ENCODE measurements around the gene ELMO3. TPM values are rescaled to one million over a fixed set of nuclear protein-coding genes. Genes with fewer than 3 reads are reported as not detected.

The ELMO3 gene
- total and polyA plus RNA-seq, 2 donors (not counting 3 experiments of a cell fraction or from before 2014, with no cell fraction given) = 3.9 to 5.7 TPM

DNA sequence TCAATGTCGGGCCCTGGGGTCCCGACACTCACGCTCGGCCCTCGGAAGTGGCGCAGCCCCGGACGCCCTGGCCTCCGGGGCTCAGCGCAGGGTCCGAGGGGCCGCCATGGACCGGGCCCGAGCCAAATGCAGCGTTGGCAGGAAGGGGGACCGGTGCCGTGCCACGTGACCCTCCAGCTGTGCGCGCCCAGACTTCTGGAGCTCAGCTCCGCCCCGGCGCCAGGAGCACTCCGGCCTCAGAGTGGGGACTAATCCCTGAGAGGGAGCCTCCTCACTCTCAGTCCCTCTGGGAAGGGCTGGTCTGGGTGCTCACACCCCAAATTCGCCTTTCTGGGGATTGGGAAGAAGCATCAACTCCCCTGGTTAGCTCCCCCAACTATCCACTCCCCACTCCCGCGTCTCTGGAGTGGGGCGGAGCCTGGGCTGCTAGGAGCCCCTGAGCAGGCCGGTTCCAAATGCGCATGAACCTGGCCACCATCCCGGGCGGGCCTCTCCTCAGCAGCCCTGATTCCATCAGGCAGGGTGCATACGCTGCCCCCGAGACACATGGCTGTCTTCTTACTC, 48.0 kb upstream of the ELMO3 start, which contains the start of gene B3GNT9:
Gene B3GNT9 (minus strand): TSS at position 166 of the 564 bp plus-strand sequence. CDS start 513 bp downstream, outside the sequence.
- H3K27me3 ChIP-seq (ENCODE audit: control insufficient read depth in 2 of 2, insufficient read depth in 2 of 2, low read length in 2 of 2) = peaks cover 0 to 7% of the 10 kb centered on the region in 2 experiments
- H3K4me3 ChIP-seq (replicated peaks in 1 of 3; ENCODE audit: insufficient read depth in 1 of 3, low read depth in 1 of 3, low read length in 3 of 3) = peak within 1 kb of the TSS; percentile 25 to 56 (median 30)
- DNase-seq (ENCODE audit: low read depth, low spot score) = peak; percentile 58
- H3K9me3 ChIP-seq (replicated peaks; ENCODE audit: control insufficient read depth, insufficient read depth, low read length) = no peaks in the 10 kb centered on the region
- no peaks in the 10 kb centered on the region for H4K20me1 ChIP-seq (replicated peaks; ENCODE audit: control insufficient read depth, extremely low read depth, insufficient read depth, low read length)
- FAIRE-seq = no peak
- peaks cover 0 to 15% of the 10 kb centered on the region in 2 experiments for H3K36me3 ChIP-seq (ENCODE audit: control insufficient read depth in 2 of 2, extremely low read depth in 1 of 2, insufficient read depth in 2 of 2, low read length in 2 of 2)
- peaks cover 3% of the 10 kb centered on the region for H3K4me1 ChIP-seq (ENCODE audit: control insufficient read depth, extremely low read depth, insufficient read depth, low read length)
- H3K4me2 ChIP-seq (ENCODE audit: insufficient read depth, low read length) = peak within 1 kb of the TSS; percentile 57
- no TSS peak for BruUV-seq (replicated peaks)
- CTCF ChIA-PET = interaction anchor here (1.0 to 8.2 kb wide), 7 partner anchors 21 to 197 kb away, joined by 3 to 302 read pairs (median 4); no protein-coding TSS in a partner anchor
- dilution Hi-C loops (cut with MboI; ENCODE audit: extremely low pct_ligation_motif_present, low sequenced_read_pairs) = no loop called here
- H3K9me1 ChIP-seq (replicated peaks; ENCODE audit: control insufficient read depth, extremely low read depth, insufficient read depth, low read length) = no peaks in the 10 kb centered on the region
- POLR2A ChIA-PET = no interaction called here
- intact Hi-C loops (cut with micrococcal nuclease) = no loop called here
- peak within 1 kb of the TSS; percentile 39 for H3K9ac ChIP-seq (replicated peaks; ENCODE audit: extremely low read depth, insufficient read depth, low read length)
- H3K79me2 ChIP-seq (ENCODE audit: control insufficient read depth, insufficient read depth, low read length) = no peaks in the 10 kb centered on the region
- peak within 1 kb of the TSS; percentile 87 for H2AFZ ChIP-seq (ENCODE audit: low read depth, low read length)
- no peak within 1 kb of the TSS for H3K27ac ChIP-seq (ENCODE audit: insufficient read depth, low read depth, low read length)
- TF ChIP-seq POLR2A (IDR thresholded peaks at IDR 0.05; ENCODE audit: low read depth, low read length) = no peak
- TF ChIP-seq EZH2 (IDR thresholded peaks at IDR 0.05; ENCODE audit: borderline replicate concordance, low read depth, low read length, severe bottlenecking) = peak; percentile 10
- TF ChIP-seq, protein P1, sequence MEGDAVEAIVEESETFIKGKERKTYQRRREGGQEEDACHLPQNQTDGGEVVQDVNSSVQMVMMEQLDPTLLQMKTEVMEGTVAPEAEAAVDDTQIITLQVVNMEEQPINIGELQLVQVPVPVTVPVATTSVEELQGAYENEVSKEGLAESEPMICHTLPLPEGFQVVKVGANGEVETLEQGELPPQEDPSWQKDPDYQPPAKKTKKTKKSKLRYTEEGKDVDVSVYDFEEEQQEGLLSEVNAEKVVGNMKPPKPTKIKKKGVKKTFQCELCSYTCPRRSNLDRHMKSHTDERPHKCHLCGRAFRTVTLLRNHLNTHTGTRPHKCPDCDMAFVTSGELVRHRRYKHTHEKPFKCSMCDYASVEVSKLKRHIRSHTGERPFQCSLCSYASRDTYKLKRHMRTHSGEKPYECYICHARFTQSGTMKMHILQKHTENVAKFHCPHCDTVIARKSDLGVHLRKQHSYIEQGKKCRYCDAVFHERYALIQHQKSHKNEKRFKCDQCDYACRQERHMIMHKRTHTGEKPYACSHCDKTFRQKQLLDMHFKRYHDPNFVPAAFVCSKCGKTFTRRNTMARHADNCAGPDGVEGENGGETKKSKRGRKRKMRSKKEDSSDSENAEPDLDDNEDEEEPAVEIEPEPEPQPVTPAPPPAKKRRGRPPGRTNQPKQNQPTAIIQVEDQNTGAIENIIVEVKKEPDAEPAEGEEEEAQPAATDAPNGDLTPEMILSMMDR (IDR thresholded peaks at IDR 0.05; ENCODE audit: extremely low read depth in 1 of 2, insufficient read depth in 1 of 2, low read depth in 1 of 2, low read length in 2 of 2) = no peak

GRCh38 chr16:67151431-67152097, 47.4 kb upstream of the ELMO3 start:
- H3K4me2 ChIP-seq (ENCODE audit: insufficient read depth, low read length) = no peak overlapping the region
- H3K36me3 ChIP-seq (ENCODE audit: control insufficient read depth in 2 of 2, extremely low read depth in 1 of 2, insufficient read depth in 2 of 2, low read length in 2 of 2) = peaks cover 0 to 9% of the 10 kb centered on the region in 2 experiments
- H3K4me1 ChIP-seq (ENCODE audit: control insufficient read depth, extremely low read depth, insufficient read depth, low read length) = peaks cover 3% of the 10 kb centered on the region
- no peaks in the 10 kb centered on the region for H3K9me1 ChIP-seq (replicated peaks; ENCODE audit: control insufficient read depth, extremely low read depth, insufficient read depth, low read length)
- H2AFZ ChIP-seq (ENCODE audit: low read depth, low read length) = no peak overlapping the region
- CTCF ChIA-PET = interaction anchor here (1.0 to 8.2 kb wide), 9 partner anchors 21 to 197 kb away, joined by 3 to 302 read pairs (median 3); partner anchors contain the start of gene CES3
- no peak overlapping the region for H3K4me3 ChIP-seq (replicated peaks in 1 of 3; ENCODE audit: insufficient read depth in 1 of 3, low read depth in 1 of 3, low read length in 3 of 3)
- POLR2A ChIA-PET = interaction anchor here (0.6 to 1.0 kb wide), 2 partner anchors 11 to 27 kb away, joined by 4 to 9 read pairs; no protein-coding TSS in a partner anchor
- TF ChIP-seq FOS (IDR thresholded peaks at IDR 0.05; ENCODE audit: borderline replicate concordance, insufficient read depth, low read length) (no peak), MAX (IDR thresholded peaks at IDR 0.05; ENCODE audit: insufficient read depth, insufficient read length) (no peak), JUN (IDR thresholded peaks at IDR 0.05; ENCODE audit: borderline replicate concordance, insufficient read depth, insufficient read length, low read depth) (no peak), POLR2A (IDR thresholded peaks at IDR 0.05; ENCODE audit: low read depth, low read length) (no peak), POLR2AphosphoS5 (IDR thresholded peaks at IDR 0.05; ENCODE audit: insufficient read depth, low read depth, low read length) (no peak), GATA2 (IDR thresholded peaks at IDR 0.05; ENCODE audit: insufficient read depth, insufficient read length, low read depth, low read length) (no peak), EZH2 (IDR thresholded peaks at IDR 0.05; ENCODE audit: borderline replicate concordance, low read depth, low read length, severe bottlenecking) (no peak), MYC (IDR thresholded peaks at IDR 0.05; ENCODE audit: low read depth, low read length) (no peak)
- TF ChIP-seq, protein P1 (IDR thresholded peaks at IDR 0.05; ENCODE audit: extremely low read depth in 1 of 2, insufficient read depth in 1 of 2, low read depth in 1 of 2, low read length in 2 of 2) = no peak
- dilution Hi-C loops (cut with MboI; ENCODE audit: extremely low pct_ligation_motif_present, low sequenced_read_pairs) (no loop called here), intact Hi-C loops (cut with micrococcal nuclease) (no loop called here)
- H3K9ac ChIP-seq (replicated peaks; ENCODE audit: extremely low read depth, insufficient read depth, low read length) = no peak overlapping the region
- no peak overlapping the region for H3K27ac ChIP-seq (ENCODE audit: insufficient read depth, low read depth, low read length)
- H3K79me2 ChIP-seq (ENCODE audit: control insufficient read depth, insufficient read depth, low read length) = no peaks in the 10 kb centered on the region
- no peak for FAIRE-seq
- no peaks in the 10 kb centered on the region for H3K9me3 ChIP-seq (replicated peaks; ENCODE audit: control insufficient read depth, insufficient read depth, low read length)
- TSS peak; percentile 5 for BruUV-seq (replicated peaks)
- H4K20me1 ChIP-seq (replicated peaks; ENCODE audit: control insufficient read depth, extremely low read depth, insufficient read depth, low read length) = no peaks in the 10 kb centered on the region
- DNase-seq (ENCODE audit: low read depth, low spot score) = no peak
- peaks cover 0 to 7% of the 10 kb centered on the region in 2 experiments for H3K27me3 ChIP-seq (ENCODE audit: control insufficient read depth in 2 of 2, insufficient read depth in 2 of 2, low read length in 2 of 2)

Data from endothelial cell of umbilical vein (primary cell).